Dendritic cell treated with granulocyte-macrophage colony-stimulating factor and Interleukin-4, amounts not matched to agents 40 ng/mL and 50 ng/mL, for 4 days (primary cell): ENCODE results near the gene PCGF3.
"Not testable (repeated sequence)": the region's sequence is repeated elsewhere in the genome, so short reads cannot be mapped to it uniquely, and the experiment has no call there.

ENCODE experiments used
- H3K27ac Mint-ChIP-seq: one replicate; pipeline ENCODE4 v1.8.0; 2022; ENCODE audit warnings: mild to moderate bottlenecking, mixed read lengths
- H3K27me3 Mint-ChIP-seq: one replicate; pipeline ENCODE4 v1.8.0; 2022; ENCODE audit warnings: mild to moderate bottlenecking, mixed read lengths
- H3K36me3 Mint-ChIP-seq: one replicate; pipeline ENCODE4 v1.8.0; 2022; ENCODE audit warnings: low read depth, mixed read lengths
- H3K4me1 Mint-ChIP-seq: one replicate; pipeline ENCODE4 v1.8.0; 2022; ENCODE audit warnings: low read depth, mixed read lengths
- H3K4me3 Mint-ChIP-seq: one replicate; pipeline ENCODE4 v1.8.0; 2022; ENCODE audit warnings: mild to moderate bottlenecking, moderate library complexity, mixed read lengths
- H3K9me3 Mint-ChIP-seq: one replicate; pipeline ENCODE4 v1.8.0; 2022; ENCODE audit warnings: mixed read lengths
- intact Hi-C: fragments of 100-400 bp; cut with micrococcal nuclease; formaldehyde crosslinking; loops from one replicate; pipeline ENCODE4 v1.15.0; 2022

The PCGF3 gene

DNA sequence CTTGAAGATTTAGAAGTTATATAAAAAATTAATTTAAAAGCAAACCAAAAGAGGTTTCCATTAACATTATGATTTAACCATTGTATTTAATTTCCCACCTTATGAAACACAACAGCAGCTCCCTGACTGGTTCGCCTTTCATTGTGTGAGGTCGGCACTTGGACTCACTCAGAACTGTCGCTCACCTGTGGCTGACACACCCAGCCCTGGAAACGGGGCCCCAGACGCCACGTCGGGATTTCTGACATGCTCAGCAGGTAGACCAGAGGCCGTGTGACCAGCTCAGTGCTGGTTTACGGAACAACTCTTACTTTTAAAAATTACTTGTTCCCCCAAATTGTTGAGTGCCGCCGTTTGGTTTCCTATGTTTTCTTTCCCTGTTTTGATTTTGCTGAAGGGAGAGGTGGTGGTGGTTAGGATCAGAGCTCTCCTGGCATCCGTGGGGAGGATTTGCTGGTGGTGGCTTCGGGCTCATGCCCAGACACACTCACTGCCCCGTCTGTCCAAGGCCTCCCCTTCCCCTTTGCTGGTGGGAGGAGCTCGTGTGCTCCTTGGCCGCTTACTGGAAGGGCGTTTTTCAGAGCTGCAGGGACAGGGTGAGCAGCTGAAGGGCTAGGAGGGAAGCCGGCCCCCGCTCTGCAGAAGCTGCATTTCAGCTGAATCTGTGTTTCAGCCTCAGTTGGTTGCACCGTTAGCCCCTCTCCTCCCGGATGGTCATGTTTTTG lies 61.1 kb downstream of the PCGF3 start:
- H3K36me3 Mint-ChIP-seq = peaks cover 98% of the 10 kb centered on the region
- H3K27me3 Mint-ChIP-seq = no peaks in the 10 kb centered on the region
- peaks cover 2% of the 10 kb centered on the region for H3K9me3 Mint-ChIP-seq
- no peak overlapping the region for H3K4me3 Mint-ChIP-seq
- peaks cover 20% of the 10 kb centered on the region for H3K4me1 Mint-ChIP-seq
- no peak overlapping the region for H3K27ac Mint-ChIP-seq
- intact Hi-C loops = no loop called here

DNA sequence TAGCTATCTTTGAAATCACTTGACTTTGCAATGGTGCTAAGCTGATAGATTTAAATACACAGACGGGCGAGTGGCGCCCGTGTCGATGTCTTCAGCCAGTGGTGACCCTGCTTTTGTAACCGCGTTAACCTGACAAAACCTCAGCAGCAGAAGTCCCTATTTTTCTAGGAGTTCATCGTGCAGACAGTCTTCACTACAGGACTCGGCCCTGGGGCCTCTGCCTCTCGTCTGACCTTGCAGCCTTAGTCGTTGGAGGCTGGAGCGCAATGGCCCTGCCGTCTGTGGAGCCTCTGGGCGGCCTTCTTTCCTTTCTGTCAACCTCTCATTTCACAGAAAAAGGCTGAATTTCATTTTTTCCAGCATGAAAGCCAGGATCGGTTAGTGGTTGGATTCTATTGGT lies 62.4 kb downstream of the PCGF3 start:
- no peak overlapping the region for H3K27ac Mint-ChIP-seq
- H3K9me3 Mint-ChIP-seq = no peaks in the 10 kb centered on the region
- intact Hi-C loops = no loop called here
- no peaks in the 10 kb centered on the region for H3K27me3 Mint-ChIP-seq
- H3K4me1 Mint-ChIP-seq = peaks cover 21% of the 10 kb centered on the region
- peaks cover 97% of the 10 kb centered on the region for H3K36me3 Mint-ChIP-seq
- no peak overlapping the region for H3K4me3 Mint-ChIP-seq

DNA sequence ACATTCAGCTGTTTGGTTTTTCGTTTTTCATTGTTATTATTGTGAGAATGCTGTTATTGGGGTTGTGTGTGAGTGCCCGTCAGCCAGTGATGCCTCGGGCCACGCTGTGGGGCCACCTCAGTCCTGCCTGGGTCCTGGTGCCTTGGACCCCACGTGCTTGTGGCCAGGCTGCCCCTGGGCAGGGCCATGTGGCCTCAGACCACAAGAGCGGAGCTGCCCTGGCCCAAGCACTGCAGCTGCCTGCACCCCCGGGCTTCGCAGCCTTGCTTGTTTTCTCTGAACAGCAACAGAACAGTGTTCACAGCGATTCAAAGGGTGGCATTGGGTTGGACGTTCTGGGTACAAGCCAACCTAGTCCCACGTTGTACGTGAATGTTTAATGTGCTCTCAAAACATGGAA lies 63.4 kb downstream of the PCGF3 start:
- Mint-ChIP-seq H3K4me3 (no peak overlapping the region), H3K36me3 (peaks cover 97% of the 10 kb centered on the region), H3K9me3 (no peaks in the 10 kb centered on the region), H3K27ac (no peak overlapping the region), H3K27me3 (no peaks in the 10 kb centered on the region), H3K4me1 (peaks cover 30% of the 10 kb centered on the region)
- intact Hi-C loops = no loop called here

DNA sequence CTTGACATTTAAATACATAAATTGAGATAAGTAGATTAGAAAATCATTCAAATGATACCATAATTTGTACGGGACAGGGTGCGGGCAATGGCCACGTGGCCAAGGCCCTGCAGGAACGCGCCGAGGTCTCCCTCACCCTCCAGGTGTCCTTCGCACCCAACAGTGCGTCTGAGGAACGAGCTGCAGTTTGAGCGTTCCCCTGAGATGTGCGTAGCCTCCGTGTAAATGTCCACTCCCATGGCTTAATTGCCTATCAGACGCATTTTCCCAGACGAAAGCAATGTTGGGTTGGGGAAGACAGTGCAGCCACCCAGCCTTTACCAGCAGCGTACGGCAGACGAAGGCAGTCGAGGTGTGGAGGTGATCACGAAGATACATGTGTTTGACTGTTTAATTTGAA lies 63.9 kb downstream of the PCGF3 start:
- intact Hi-C loops = no loop called here
- Mint-ChIP-seq H3K4me3 (no peak overlapping the region), H3K4me1 (peaks cover 34% of the 10 kb centered on the region), H3K9me3 (peaks cover 3% of the 10 kb centered on the region), H3K36me3 (peaks cover 97% of the 10 kb centered on the region), H3K27ac (no peak overlapping the region), H3K27me3 (no peaks in the 10 kb centered on the region)

DNA sequence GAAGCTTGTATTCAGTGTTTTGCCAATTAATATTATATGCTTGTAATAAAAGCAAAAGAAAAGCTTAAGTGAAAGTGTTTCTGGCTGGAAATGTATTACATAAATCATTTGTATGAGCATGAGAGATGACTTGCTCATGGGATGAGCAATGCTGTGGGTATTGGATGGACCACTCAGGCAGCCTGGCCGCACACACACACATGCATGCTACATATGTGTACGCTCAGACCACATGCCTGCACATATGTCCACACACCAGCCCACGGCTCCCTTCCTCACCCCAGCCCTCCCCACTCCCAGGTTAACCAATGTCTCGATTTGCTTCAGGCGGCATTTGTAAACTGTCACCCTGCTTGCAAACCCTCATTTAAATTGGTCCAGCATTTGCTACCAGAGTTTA lies 64.4 kb downstream of the PCGF3 start:
- H3K27ac Mint-ChIP-seq = no peak overlapping the region
- no peaks in the 10 kb centered on the region for H3K27me3 Mint-ChIP-seq
- peaks cover 8% of the 10 kb centered on the region for H3K9me3 Mint-ChIP-seq
- H3K4me1 Mint-ChIP-seq = peaks cover 34% of the 10 kb centered on the region
- H3K36me3 Mint-ChIP-seq = peaks cover 97% of the 10 kb centered on the region
- intact Hi-C loops = no loop called here
- H3K4me3 Mint-ChIP-seq = no peak overlapping the region

DNA sequence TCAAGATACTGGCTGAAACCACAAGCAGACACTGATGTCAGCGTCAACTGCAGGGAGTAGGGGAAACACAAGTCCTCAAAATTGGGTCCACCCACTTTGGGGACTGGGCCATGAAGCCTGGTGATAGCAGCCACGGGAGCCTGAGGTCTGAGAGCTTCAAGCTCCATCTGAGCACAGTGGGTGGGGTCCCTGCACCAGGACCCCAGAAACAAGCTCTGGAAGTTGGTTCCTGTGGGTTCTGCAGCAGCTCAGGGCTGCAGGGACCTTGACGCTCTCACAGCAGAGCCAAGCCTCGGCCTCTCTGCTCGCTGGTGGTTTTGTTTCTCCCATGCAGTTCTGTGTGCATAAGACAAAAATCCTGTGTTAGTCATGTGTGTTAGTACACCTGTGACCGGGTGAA lies 65.8 kb downstream of the PCGF3 start:
- H3K4me1 Mint-ChIP-seq = peaks cover 30% of the 10 kb centered on the region
- H3K36me3 Mint-ChIP-seq = peaks cover 97% of the 10 kb centered on the region
- H3K27ac Mint-ChIP-seq = no peak overlapping the region
- peaks cover 9% of the 10 kb centered on the region for H3K9me3 Mint-ChIP-seq
- no peak overlapping the region for H3K4me3 Mint-ChIP-seq
- intact Hi-C loops = no loop called here
- no peaks in the 10 kb centered on the region for H3K27me3 Mint-ChIP-seq

DNA sequence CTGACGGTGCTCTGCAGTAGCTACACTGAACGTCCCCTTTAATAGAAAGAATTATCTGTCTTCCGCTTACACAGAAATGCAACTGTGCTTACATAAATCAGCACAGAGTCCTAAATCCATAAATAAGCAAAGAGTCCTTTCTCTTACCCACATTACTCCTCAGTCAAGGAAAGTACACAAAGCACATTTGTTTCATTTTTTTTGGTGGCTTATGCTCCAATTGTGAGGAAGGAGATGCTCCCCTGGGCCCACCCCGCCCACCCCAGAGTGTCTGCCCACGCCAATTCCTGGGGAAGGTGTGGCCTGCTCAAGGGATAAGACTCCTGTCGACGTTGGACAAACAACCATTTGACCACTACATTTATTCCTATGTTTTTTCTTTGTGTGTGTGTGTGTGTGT lies 66.5 kb downstream of the PCGF3 start:
- Mint-ChIP-seq H3K27ac (no peak overlapping the region), H3K27me3 (no peaks in the 10 kb centered on the region), H3K4me3 (no peak overlapping the region), H3K36me3 (peaks cover 97% of the 10 kb centered on the region), H3K9me3 (peaks cover 9% of the 10 kb centered on the region), H3K4me1 (peaks cover 37% of the 10 kb centered on the region)
- intact Hi-C loops = no loop called here

DNA sequence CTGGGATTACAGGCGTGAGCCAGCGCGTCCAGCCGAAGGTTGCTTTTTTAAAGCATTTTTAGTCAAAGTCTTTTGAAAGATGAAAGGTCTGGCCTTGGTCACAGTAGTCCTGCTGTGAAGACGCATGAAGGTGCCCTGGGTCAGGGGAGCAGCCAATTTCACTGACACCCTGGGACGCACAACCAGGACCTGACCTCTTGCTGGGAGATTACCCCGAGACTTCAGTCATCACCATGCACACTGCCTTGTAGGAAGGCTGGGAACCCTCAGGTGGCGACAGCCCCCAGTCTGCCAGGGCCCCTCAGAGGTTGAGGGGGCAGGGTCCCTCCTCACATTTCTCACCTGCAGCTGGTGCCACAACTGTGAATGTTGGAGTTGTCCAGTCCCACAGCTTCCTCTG lies 67.1 kb downstream of the PCGF3 start:
- H3K27ac Mint-ChIP-seq = no peak overlapping the region
- H3K9me3 Mint-ChIP-seq = peaks cover 9% of the 10 kb centered on the region
- no peak overlapping the region for H3K4me3 Mint-ChIP-seq
- intact Hi-C loops = no loop called here
- H3K4me1 Mint-ChIP-seq = peaks cover 43% of the 10 kb centered on the region
- no peaks in the 10 kb centered on the region for H3K27me3 Mint-ChIP-seq
- H3K36me3 Mint-ChIP-seq = peaks cover 98% of the 10 kb centered on the region

DNA sequence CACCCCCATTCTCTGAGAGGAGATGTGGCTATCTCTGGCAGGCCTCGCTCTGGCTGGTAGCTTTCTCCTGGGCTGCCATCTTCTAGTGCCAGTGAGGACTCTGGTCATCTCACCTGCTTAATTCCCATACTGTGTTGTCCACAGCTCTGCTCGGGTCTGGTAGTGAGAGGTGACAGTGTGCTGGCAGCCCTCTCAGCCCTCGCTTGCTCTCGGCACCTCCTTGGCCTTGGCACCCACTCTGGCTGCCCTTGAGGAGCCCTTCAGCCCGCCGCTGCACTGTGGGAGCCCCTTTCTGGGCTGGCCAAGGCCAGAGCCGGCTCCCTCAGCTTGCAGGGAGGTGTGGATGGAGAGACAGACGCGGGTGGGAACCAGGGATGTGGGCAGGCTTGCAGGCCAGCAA lies 67.6 kb downstream of the PCGF3 start:
- Mint-ChIP-seq H3K27ac (no peak overlapping the region), H3K4me3 (no peak overlapping the region), H3K9me3 (peaks cover 9% of the 10 kb centered on the region), H3K27me3 (no peaks in the 10 kb centered on the region), H3K36me3 (peaks cover 98% of the 10 kb centered on the region), H3K4me1 (peaks cover 47% of the 10 kb centered on the region)
- intact Hi-C loops = no loop called here

DNA sequence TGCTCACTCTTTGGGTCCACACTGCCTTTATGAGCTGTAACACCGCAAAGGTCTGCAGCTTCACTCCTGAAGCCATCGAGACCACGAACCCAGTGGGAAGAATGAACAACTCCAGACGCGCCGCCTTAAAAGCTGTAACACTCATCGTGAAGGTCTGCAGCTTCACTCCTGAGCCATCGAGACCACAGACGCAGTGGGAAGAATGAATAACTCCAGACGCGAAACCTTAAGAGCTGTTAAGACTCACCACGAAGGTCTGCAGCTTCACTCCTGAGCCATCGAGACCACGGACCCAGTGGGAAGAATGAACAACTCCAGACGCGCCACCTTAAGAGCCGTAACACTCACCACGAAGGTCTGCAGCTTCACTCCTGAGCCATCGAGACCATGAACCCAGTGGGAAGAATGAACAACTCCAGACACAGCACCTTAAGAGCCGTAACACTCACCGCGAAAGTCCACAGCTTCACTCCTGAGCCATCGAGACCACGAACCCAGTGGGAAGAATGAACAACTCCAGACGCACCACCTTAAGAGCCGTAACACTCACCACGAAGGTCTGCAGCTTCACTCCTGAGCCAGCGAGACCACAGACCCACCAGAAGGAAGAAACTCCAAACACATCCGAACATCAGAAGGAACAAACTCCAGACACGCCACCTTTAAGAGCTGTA lies 68.9 kb downstream of the PCGF3 start:
- H3K4me3 Mint-ChIP-seq, H3K9me3 Mint-ChIP-seq, H3K27me3 Mint-ChIP-seq, H3K27ac Mint-ChIP-seq, intact Hi-C loops: not testable (repeated sequence)
- H3K36me3 Mint-ChIP-seq = peaks cover 99% of the 10 kb centered on the region
- H3K4me1 Mint-ChIP-seq = peaks cover 54% of the 10 kb centered on the region

DNA sequence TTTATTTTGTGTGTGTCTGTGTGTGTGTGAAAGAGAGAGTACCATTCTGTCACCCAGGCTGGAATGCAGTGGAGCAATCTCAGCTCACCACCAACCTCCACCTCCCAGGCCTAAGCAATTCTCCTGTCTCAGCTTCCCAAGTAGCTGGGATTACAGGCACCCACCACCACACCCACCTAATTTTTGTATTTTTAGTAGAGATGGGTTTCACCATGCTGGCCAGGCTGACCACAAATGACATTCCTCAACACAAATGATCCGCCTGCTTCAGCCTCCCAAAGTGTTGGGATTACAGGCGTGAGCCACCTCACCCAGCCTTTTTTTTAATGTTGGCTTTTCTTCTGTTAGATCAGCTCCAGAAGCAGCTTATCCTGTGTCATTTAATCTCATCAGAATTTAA lies 69.9 kb downstream of the PCGF3 start:
- not testable (repeated sequence) for H3K9me3 Mint-ChIP-seq, H3K27me3 Mint-ChIP-seq

DNA sequence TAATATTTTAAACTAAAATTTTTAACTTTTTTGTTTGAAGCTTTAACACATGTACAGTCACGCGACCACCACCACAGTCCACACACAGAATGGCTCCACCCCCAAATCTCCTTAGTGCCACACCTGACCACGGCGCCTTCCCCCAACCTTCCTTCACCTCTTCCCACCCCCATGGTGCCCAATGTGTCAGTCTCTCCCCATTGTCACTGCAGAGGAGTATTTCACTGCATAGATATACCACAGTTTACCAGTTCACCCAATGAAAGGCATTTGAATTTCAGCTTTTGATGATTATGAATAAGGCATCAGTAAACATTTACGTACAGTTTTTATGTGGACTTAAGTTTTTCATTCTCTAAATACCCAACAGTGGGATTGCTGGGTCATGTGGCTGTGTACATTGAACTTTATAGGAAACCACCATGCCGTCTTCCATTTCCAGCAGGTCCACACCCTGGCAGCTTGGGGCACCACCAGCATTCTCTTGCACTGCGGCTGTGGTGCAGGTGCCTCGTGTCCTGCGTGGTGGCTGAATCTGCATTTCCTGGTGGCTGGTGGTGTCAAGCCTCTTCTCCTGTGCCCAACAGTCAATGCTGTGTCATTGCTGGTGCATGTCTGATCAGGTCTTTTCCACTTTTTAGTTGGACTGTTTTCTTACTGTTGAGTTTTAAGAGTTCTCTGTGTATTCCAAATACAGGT lies 71.3 kb downstream of the PCGF3 start:
- Mint-ChIP-seq H3K4me1 (peaks cover 67% of the 10 kb centered on the region), H3K4me3 (no peak overlapping the region), H3K27me3 (no peaks in the 10 kb centered on the region), H3K27ac (no peak overlapping the region), H3K36me3 (peaks cover 98% of the 10 kb centered on the region), H3K9me3 (peaks cover 9% of the 10 kb centered on the region)
- intact Hi-C loops = no loop called here

More for the DNA sequence above, 69.9 kb downstream of the PCGF3 start:
- H3K4me3 Mint-ChIP-seq, H3K27ac Mint-ChIP-seq, intact Hi-C loops: not testable (repeated sequence)
- peaks cover 99% of the 10 kb centered on the region for H3K36me3 Mint-ChIP-seq
- peaks cover 63% of the 10 kb centered on the region for H3K4me1 Mint-ChIP-seq

DNA sequence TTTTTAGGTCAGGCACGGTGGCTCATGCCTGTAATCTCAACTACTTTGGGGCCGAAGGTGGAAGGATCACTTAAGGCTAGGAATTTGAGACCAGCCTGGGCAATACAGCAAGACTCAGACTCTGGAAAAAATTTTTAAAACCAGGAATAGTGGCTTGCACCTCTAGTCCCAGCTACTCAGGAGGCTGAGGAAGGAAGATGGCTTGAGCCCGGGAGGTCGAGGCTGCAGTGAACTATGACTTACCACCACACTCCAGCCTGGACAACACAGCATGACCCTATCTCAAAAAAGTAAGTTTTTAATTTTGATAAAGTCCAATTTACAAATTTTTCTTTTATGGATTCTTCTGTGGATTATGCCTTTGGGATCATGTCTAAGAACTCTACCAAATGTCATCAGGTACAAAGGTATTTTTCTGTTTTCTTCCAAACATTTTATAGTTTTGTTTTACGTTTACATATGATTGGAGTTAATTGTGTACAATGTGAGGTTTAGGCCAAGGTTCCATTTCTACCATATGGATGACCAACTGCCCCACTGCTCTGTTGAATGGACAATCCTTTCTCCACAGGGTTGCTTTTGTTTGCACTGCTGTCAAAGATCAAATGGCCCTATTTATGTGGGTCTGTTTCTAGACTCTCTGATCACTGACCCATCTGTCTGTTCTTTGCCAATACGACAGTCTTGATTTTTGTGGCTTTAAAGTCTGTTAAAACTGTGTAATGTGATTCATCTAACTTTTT lies 72.1 kb downstream of the PCGF3 start:
- intact Hi-C loops = no loop called here
- no peak overlapping the region for H3K4me3 Mint-ChIP-seq
- no peak overlapping the region for H3K27ac Mint-ChIP-seq
- peaks cover 74% of the 10 kb centered on the region for H3K4me1 Mint-ChIP-seq
- H3K36me3 Mint-ChIP-seq = peaks cover 91% of the 10 kb centered on the region
- H3K9me3 Mint-ChIP-seq = peaks cover 9% of the 10 kb centered on the region
- no peaks in the 10 kb centered on the region for H3K27me3 Mint-ChIP-seq

DNA sequence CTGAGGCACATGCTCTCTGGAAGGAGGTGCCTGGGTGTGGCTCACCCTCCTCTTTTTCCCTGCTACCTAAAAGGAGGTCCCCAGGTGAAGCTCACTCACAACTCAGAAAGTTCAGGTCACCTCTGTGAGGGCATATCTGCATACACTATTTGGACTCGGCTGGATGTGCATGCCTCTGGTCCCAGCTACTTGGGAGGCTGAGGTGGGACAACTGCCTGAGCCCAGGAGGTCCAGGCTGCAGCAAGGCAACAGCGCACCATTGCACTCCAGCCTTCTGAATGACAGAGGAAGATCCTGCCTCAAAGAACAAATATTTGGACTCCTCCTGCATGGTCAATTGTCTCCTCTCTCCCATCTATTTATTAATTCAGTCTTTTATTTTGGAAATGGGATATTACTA lies 73.9 kb downstream of the PCGF3 start:
- H3K9me3 Mint-ChIP-seq = peaks cover 6% of the 10 kb centered on the region
- H3K27me3 Mint-ChIP-seq = peaks cover 7% of the 10 kb centered on the region
- peaks cover 72% of the 10 kb centered on the region for H3K36me3 Mint-ChIP-seq
- H3K27ac Mint-ChIP-seq = no peak overlapping the region
- H3K4me1 Mint-ChIP-seq = peaks cover 78% of the 10 kb centered on the region
- H3K4me3 Mint-ChIP-seq = no peak overlapping the region
- intact Hi-C loops = no loop called here
